ENCODE results near the gene PRG2.

Gene PRG2

GRCh38 chr11:57424137-57424791 lies 33.8 kb upstream of the PRG2 start:
- Histone ChIP-seq H3K9ac (ENCODE audit: low read length) (peak overlapping the region; percentile 96), H4K8ac (ENCODE audit: low read length) (no peak overlapping the region), H2AFZ (ENCODE audit: low read depth, low read length) (no peak overlapping the region), H3K27ac (ENCODE audit: low read length, poor library complexity, severe bottlenecking) (peak overlapping the region; percentile 32), H2BK15ac (ENCODE audit: low read depth, poor library complexity, severe bottlenecking) (no peak overlapping the region), H2BK120ac (ENCODE audit: low read depth, low read length) (no peak overlapping the region), H3K14ac (ENCODE audit: low read length in 2 of 2) (no peak overlapping the region), H3K4ac (ENCODE audit: low read depth in 1 of 2, low read length in 2 of 2) (no peak overlapping the region), H4K91ac (ENCODE audit: low read length) (no peak overlapping the region), H3K23ac (ENCODE audit: low read length in 2 of 2) (no peak overlapping the region), H2AK5ac (ENCODE audit: low read length, severe bottlenecking) (no peak overlapping the region), H3K4me3 (ENCODE audit: insufficient read depth in 1 of 2, low read depth in 1 of 2, low read length in 2 of 2) (peak overlapping the region in 1 of 2 experiments; percentile 86), H3K18ac (ENCODE audit: low read depth in 1 of 2, low read length in 2 of 2) (no peak overlapping the region), H3K4me2 (ENCODE audit: low read length, poor library complexity, severe bottlenecking) (no peak overlapping the region), H3K4me1 (ENCODE audit: control insufficient read depth, insufficient read depth, low read depth, low read length) (peaks cover 29% of the 10 kb centered on the region), H3K79me1 (replicated peaks; ENCODE audit: low read length, poor library complexity, severe bottlenecking) (peaks cover 4% of the 10 kb centered on the region), H2BK12ac (ENCODE audit: low read length in 2 of 2) (no peak overlapping the region), H3K9me3 (ENCODE audit: control insufficient read depth, low read length) (no peaks in the 10 kb centered on the region), H3K27me3 (ENCODE audit: control insufficient read depth in 1 of 2, insufficient read depth in 1 of 2, low read length in 2 of 2) (no peaks in the 10 kb centered on the region), H3K36me3 (ENCODE audit: control insufficient read depth in 1 of 2, insufficient read depth in 2 of 2, low read depth in 1 of 2, low read length in 2 of 2) (peaks cover 4 to 68% of the 10 kb centered on the region in 2 experiments), H2BK5ac (ENCODE audit: low read depth, low read length, poor library complexity, severe bottlenecking) (no peak overlapping the region)
- WGBS, result 87% methylated on average over 9 of the region's 9 CpGs
- no peak for DNase-seq

- Histone ChIP-seq H3K36me3 (ENCODE audit: control insufficient read depth in 1 of 2, insufficient read depth in 2 of 2, low read depth in 1 of 2, low read length in 2 of 2) (peaks cover 4 to 84% of the 10 kb centered on the region in 2 experiments), H3K4ac (ENCODE audit: low read depth in 1 of 2, low read length in 2 of 2) (no peak overlapping the region), H3K4me3 (ENCODE audit: insufficient read depth in 1 of 2, low read depth in 1 of 2, low read length in 2 of 2) (peak overlapping the region in 1 of 2 experiments; percentile 40), H2BK5ac (ENCODE audit: low read depth, low read length, poor library complexity, severe bottlenecking) (no peak overlapping the region), H2BK120ac (ENCODE audit: low read depth, low read length) (no peak overlapping the region), H3K14ac (ENCODE audit: low read length in 2 of 2) (no peak overlapping the region), H2AFZ (ENCODE audit: low read depth, low read length) (no peak overlapping the region), H2BK15ac (ENCODE audit: low read depth, poor library complexity, severe bottlenecking) (no peak overlapping the region), H3K4me2 (ENCODE audit: low read length, poor library complexity, severe bottlenecking) (no peak overlapping the region), H3K27me3 (ENCODE audit: control insufficient read depth in 1 of 2, insufficient read depth in 1 of 2, low read length in 2 of 2) (no peaks in the 10 kb centered on the region), H3K27ac (ENCODE audit: low read length, poor library complexity, severe bottlenecking) (no peak overlapping the region), H2AK5ac (ENCODE audit: low read length, severe bottlenecking) (peak overlapping the region; percentile 23), H3K18ac (ENCODE audit: low read depth in 1 of 2, low read length in 2 of 2) (no peak overlapping the region), H2BK12ac (ENCODE audit: low read length in 2 of 2) (no peak overlapping the region), H3K4me1 (ENCODE audit: control insufficient read depth, insufficient read depth, low read depth, low read length) (peaks cover 29% of the 10 kb centered on the region), H3K79me1 (replicated peaks; ENCODE audit: low read length, poor library complexity, severe bottlenecking) (peaks cover 4% of the 10 kb centered on the region), H3K23ac (ENCODE audit: low read length in 2 of 2) (no peak overlapping the region), H3K9ac (ENCODE audit: low read length) (peak overlapping the region; percentile 96), H4K8ac (ENCODE audit: low read length) (no peak overlapping the region), H3K9me3 (ENCODE audit: control insufficient read depth, low read length) (peaks cover 3% of the 10 kb centered on the region), H4K91ac (ENCODE audit: low read length) (no peak overlapping the region)
- DNase-seq, result no peak
- WGBS, result 79% methylated on average over 2 of the region's 4 CpGs
Measured at GRCh38 chr11:57422669-57423068, 32.2 kb upstream of the PRG2 start.

GRCh38 chr11:57421805-57422204 lies 31.4 kb upstream of the PRG2 start:
- H3K27me3 ChIP-seq (ENCODE audit: control insufficient read depth in 1 of 2, insufficient read depth in 1 of 2, low read length in 2 of 2), result no peaks in the 10 kb centered on the region
- no peak overlapping the region for H3K14ac ChIP-seq (ENCODE audit: low read length in 2 of 2)
- peak overlapping the region; percentile 96 for H3K9ac ChIP-seq (ENCODE audit: low read length)
- peaks cover 4% of the 10 kb centered on the region for H3K79me1 ChIP-seq (replicated peaks; ENCODE audit: low read length, poor library complexity, severe bottlenecking)
- H3K23ac ChIP-seq (ENCODE audit: low read length in 2 of 2), result no peak overlapping the region
- H3K4me3 ChIP-seq (ENCODE audit: insufficient read depth in 1 of 2, low read depth in 1 of 2, low read length in 2 of 2), result no peak overlapping the region
- no peak overlapping the region for H3K4me2 ChIP-seq (ENCODE audit: low read length, poor library complexity, severe bottlenecking)
- H3K36me3 ChIP-seq (ENCODE audit: control insufficient read depth in 1 of 2, insufficient read depth in 2 of 2, low read depth in 1 of 2, low read length in 2 of 2), result peaks cover 10 to 93% of the 10 kb centered on the region in 2 experiments
- H3K18ac ChIP-seq (ENCODE audit: low read depth in 1 of 2, low read length in 2 of 2), result no peak overlapping the region
- no peak overlapping the region for H4K8ac ChIP-seq (ENCODE audit: low read length)
- H2BK120ac ChIP-seq (ENCODE audit: low read depth, low read length), result no peak overlapping the region
- no peak for DNase-seq
- H2BK12ac ChIP-seq (ENCODE audit: low read length in 2 of 2), result no peak overlapping the region
- no peak overlapping the region for H3K4ac ChIP-seq (ENCODE audit: low read depth in 1 of 2, low read length in 2 of 2)
- peaks cover 23% of the 10 kb centered on the region for H3K4me1 ChIP-seq (ENCODE audit: control insufficient read depth, insufficient read depth, low read depth, low read length)
- no peak overlapping the region for H3K27ac ChIP-seq (ENCODE audit: low read length, poor library complexity, severe bottlenecking)
- H2AK5ac ChIP-seq (ENCODE audit: low read length, severe bottlenecking), result no peak overlapping the region
- H2BK5ac ChIP-seq (ENCODE audit: low read depth, low read length, poor library complexity, severe bottlenecking), result no peak overlapping the region
- H2BK15ac ChIP-seq (ENCODE audit: low read depth, poor library complexity, severe bottlenecking), result no peak overlapping the region
- H2AFZ ChIP-seq (ENCODE audit: low read depth, low read length), result no peak overlapping the region
- no peak overlapping the region for H4K91ac ChIP-seq (ENCODE audit: low read length)
- H3K9me3 ChIP-seq (ENCODE audit: control insufficient read depth, low read length), result peaks cover 6% of the 10 kb centered on the region

- Histone ChIP-seq H3K4ac (ENCODE audit: low read depth in 1 of 2, low read length in 2 of 2) (no peak overlapping the region), H2BK120ac (ENCODE audit: low read depth, low read length) (no peak overlapping the region), H3K36me3 (ENCODE audit: control insufficient read depth in 1 of 2, insufficient read depth in 2 of 2, low read depth in 1 of 2, low read length in 2 of 2) (peaks cover 16 to 96% of the 10 kb centered on the region in 2 experiments), H3K9ac (ENCODE audit: low read length) (no peak overlapping the region), H3K4me1 (ENCODE audit: control insufficient read depth, insufficient read depth, low read depth, low read length) (peaks cover 21% of the 10 kb centered on the region), H3K4me3 (ENCODE audit: insufficient read depth in 1 of 2, low read depth in 1 of 2, low read length in 2 of 2) (no peak overlapping the region), H4K8ac (ENCODE audit: low read length) (no peak overlapping the region), H3K4me2 (ENCODE audit: low read length, poor library complexity, severe bottlenecking) (no peak overlapping the region), H2BK12ac (ENCODE audit: low read length in 2 of 2) (no peak overlapping the region), H2BK5ac (ENCODE audit: low read depth, low read length, poor library complexity, severe bottlenecking) (no peak overlapping the region), H3K14ac (ENCODE audit: low read length in 2 of 2) (no peak overlapping the region), H3K18ac (ENCODE audit: low read depth in 1 of 2, low read length in 2 of 2) (no peak overlapping the region), H4K91ac (ENCODE audit: low read length) (no peak overlapping the region), H3K79me1 (replicated peaks; ENCODE audit: low read length, poor library complexity, severe bottlenecking) (peaks cover 4% of the 10 kb centered on the region), H3K27ac (ENCODE audit: low read length, poor library complexity, severe bottlenecking) (no peak overlapping the region), H3K23ac (ENCODE audit: low read length in 2 of 2) (no peak overlapping the region), H3K27me3 (ENCODE audit: control insufficient read depth in 1 of 2, insufficient read depth in 1 of 2, low read length in 2 of 2) (no peaks in the 10 kb centered on the region), H2AFZ (ENCODE audit: low read depth, low read length) (no peak overlapping the region), H2BK15ac (ENCODE audit: low read depth, poor library complexity, severe bottlenecking) (no peak overlapping the region), H3K9me3 (ENCODE audit: control insufficient read depth, low read length) (peaks cover 6% of the 10 kb centered on the region), H2AK5ac (ENCODE audit: low read length, severe bottlenecking) (no peak overlapping the region)
- no peak for DNase-seq
- WGBS, result 98% methylated on average over 4 of the region's 4 CpGs
Measured at GRCh38 chr11:57421066-57421465, 30.6 kb upstream of the PRG2 start.

Data from mesenchymal stem cell (in vitro differentiated cells and primary cell).